HL-60 (cell line): ENCODE data around the gene RBM4.
A peak's percentile ranks its signal among the peaks of the same experiment; 100 is the strongest.

Experiments used
- DNase-seq, 2 experiments: peaks; one replicate each; pipeline ENCODE4 v3.0.0-alpha.2; 2010 to 2020; ENCODE audit warnings: low read depth in 1 of 2, low spot score in 1 of 2
- H3K27ac ChIP-seq: fragments of 250-450 bp; sonication (Bioruptor Pico); replicated peaks from 2 replicates; pipeline ENCODE4 v1.5.1; 2020; ENCODE audit warnings: mild to moderate bottlenecking, moderate library complexity
- H3K27me3 ChIP-seq: fragments of 250-450 bp; sonication (Bioruptor Pico); 2 replicates; pipeline ENCODE4 v1.5.1; 2021; ENCODE audit warnings: mild to moderate bottlenecking, moderate library complexity; ENCODE audit not compliant: insufficient read depth, poor library complexity, severe bottlenecking
- H3K4me3 ChIP-seq: replicated peaks from 2 replicates; pipeline ENCODE4 v1.5.1; 2011; ENCODE audit warnings: mild to moderate bottlenecking, control low read depth, low read length; ENCODE audit not compliant: insufficient read depth
- CTCF ChIP-seq: IDR thresholded peaks from one replicate; pipeline ENCODE4 v1.5.1; 2011; ENCODE audit warnings: low read length, control low read depth, inconsistent platforms; ENCODE audit not compliant: insufficient read depth
- GABPA ChIP-seq: IDR thresholded peaks from 2 replicates; pipeline ENCODE4 v1.6.1; 2012; ENCODE audit warnings: low read depth
- POLR2AphosphoS5 ChIP-seq: IDR thresholded peaks from 2 replicates; pipeline ENCODE4 v1.6.1; 2012; ENCODE audit warnings: low read depth
- REST ChIP-seq: IDR thresholded peaks from 2 replicates; pipeline ENCODE4 v1.6.1; 2012; ENCODE audit warnings: low read depth; ENCODE audit not compliant: insufficient replicate concordance
- SPI1 ChIP-seq: IDR thresholded peaks from 2 replicates; pipeline ENCODE4 v1.6.1; 2012; ENCODE audit warnings: low read depth, mild to moderate bottlenecking, borderline replicate concordance

The RBM4 gene

GRCh38 chr11:66619080-66619554 is 19.4 kb upstream of the RBM4 start:
- H3K27me3 ChIP-seq = no peaks in the 10 kb centered on the region
- peak in 1 of 2 experiments; percentile 63 for DNase-seq
- peak overlapping the region; percentile 98 for H3K27ac ChIP-seq
- TF ChIP-seq REST = no peak
- TF ChIP-seq SPI1 = no peak
- no peak for TF ChIP-seq CTCF
- TF ChIP-seq GABPA = no peak
- TF ChIP-seq POLR2AphosphoS5 = no peak
- peak overlapping the region; percentile 52 for H3K4me3 ChIP-seq

- Histone ChIP-seq H3K27ac (no peak overlapping the region), H3K4me3 (no peak overlapping the region), H3K27me3 (no peaks in the 10 kb centered on the region)
- DNase-seq = no peak
- TF ChIP-seq POLR2AphosphoS5 (no peak), REST (no peak), CTCF (no peak), GABPA (no peak), SPI1 (no peak)
These were observed 14.1 kb upstream of the RBM4 start for GRCh38 chr11:66624450-66624849.

- TF ChIP-seq SPI1 (no peak), POLR2AphosphoS5 (no peak), CTCF (no peak), REST (no peak), GABPA (no peak)
- Histone ChIP-seq H3K27ac (no peak overlapping the region), H3K4me3 (no peak overlapping the region), H3K27me3 (no peaks in the 10 kb centered on the region)
- no peak for DNase-seq
These were observed 13.3 kb upstream of the RBM4 start for GRCh38 chr11:66625041-66625751.
